Fibroblast of lung (primary cell): ENCODE data around the gene NAA60.

ENCODE experiments used
- EZH2 ChIP-seq: IDR thresholded peaks from 2 replicates; pipeline ENCODE4 v1.5.1; 2012; ENCODE audit warnings: low read length, control low read depth, mild to moderate bottlenecking; ENCODE audit errors: missing control alignments
- TF ChIP-seq, protein P1 (sequence below), 2 donors: IDR thresholded peaks in 1 of 2; conservative IDR thresholded peaks in 1 of 2; 1 replicate in 1 of 2; 2 replicates in 1 of 2; pipeline ENCODE4 v1.5.1; 2011 to 2012; ENCODE audit warnings: low read length in 2 of 2, control low read depth in 1 of 2, inconsistent platforms in 1 of 2, low read depth in 1 of 2, mild to moderate bottlenecking in 1 of 2

DNA sequence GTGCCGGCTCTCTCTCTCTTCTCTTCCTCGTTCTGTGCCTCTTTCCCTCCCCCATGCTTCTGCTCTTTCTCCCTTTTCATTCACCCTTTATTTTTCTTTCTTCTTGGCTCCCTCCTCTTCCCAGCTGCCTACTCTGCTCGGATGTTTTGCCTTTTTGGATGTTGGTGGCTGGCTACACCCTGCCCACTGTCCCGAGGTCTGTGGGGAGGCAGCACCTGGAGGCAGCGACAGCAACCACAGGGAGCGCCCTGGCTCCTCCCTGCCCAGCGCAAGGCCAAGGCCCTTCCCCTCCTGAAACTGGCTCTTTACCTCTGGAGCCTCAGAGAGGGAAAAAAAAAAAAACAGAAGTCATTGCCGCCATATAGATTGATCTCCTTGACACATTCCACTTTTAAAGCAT, 77.4 kb downstream of the NAA60 start:
- TF ChIP-seq, protein P1, sequence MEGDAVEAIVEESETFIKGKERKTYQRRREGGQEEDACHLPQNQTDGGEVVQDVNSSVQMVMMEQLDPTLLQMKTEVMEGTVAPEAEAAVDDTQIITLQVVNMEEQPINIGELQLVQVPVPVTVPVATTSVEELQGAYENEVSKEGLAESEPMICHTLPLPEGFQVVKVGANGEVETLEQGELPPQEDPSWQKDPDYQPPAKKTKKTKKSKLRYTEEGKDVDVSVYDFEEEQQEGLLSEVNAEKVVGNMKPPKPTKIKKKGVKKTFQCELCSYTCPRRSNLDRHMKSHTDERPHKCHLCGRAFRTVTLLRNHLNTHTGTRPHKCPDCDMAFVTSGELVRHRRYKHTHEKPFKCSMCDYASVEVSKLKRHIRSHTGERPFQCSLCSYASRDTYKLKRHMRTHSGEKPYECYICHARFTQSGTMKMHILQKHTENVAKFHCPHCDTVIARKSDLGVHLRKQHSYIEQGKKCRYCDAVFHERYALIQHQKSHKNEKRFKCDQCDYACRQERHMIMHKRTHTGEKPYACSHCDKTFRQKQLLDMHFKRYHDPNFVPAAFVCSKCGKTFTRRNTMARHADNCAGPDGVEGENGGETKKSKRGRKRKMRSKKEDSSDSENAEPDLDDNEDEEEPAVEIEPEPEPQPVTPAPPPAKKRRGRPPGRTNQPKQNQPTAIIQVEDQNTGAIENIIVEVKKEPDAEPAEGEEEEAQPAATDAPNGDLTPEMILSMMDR (conservative IDR thresholded peaks at IDR 0.05 in 1 of 2, IDR thresholded peaks at IDR 0.05 in 1 of 2; ENCODE audit: low read depth in 1 of 2, low read length in 2 of 2) = no peak
- TF ChIP-seq EZH2 = no peak
